Measurements from ENCODE around the gene RASA3. TPM values are rescaled to one million over a fixed set of nuclear protein-coding genes. Genes with fewer than 3 reads are reported as not detected.

Gene RASA3
- polyA plus RNA-seq, 1 donor from 2014 or later: 8.5 TPM

GRCh38 chr13:113999618-113999910 is 132.9 kb downstream of the RASA3 start:
- no peaks in the 10 kb centered on the region for H3K36me3 ChIP-seq (ENCODE audit: insufficient read depth, low read length)
- H3K9ac ChIP-seq (ENCODE audit: low read length): no peak overlapping the region
- no peak overlapping the region for H3K4me3 ChIP-seq (ENCODE audit: low read length)
- no peak overlapping the region for H3K27ac ChIP-seq (ENCODE audit: low read length)
- no peaks in the 10 kb centered on the region for H4K20me1 ChIP-seq (ENCODE audit: insufficient read depth)
- H3K9me3 ChIP-seq (ENCODE audit: low read length): no peaks in the 10 kb centered on the region
- H3K4me2 ChIP-seq (ENCODE audit: low read length): no peak overlapping the region
- TF ChIP-seq SMC3 (conservative IDR thresholded peaks at IDR 0.05; ENCODE audit: poor library complexity): no peak
- TF ChIP-seq MXI1 (conservative IDR thresholded peaks at IDR 0.05; ENCODE audit: poor library complexity, severe bottlenecking): no peak
- no peak for TF ChIP-seq EP300 (conservative IDR thresholded peaks at IDR 0.05; ENCODE audit: poor library complexity, severe bottlenecking)
- TF ChIP-seq CTCF (IDR thresholded peaks at IDR 0.05; ENCODE audit: poor library complexity, severe bottlenecking): no peak
- no peak for TF ChIP-seq TAF1 (IDR thresholded peaks at IDR 0.05; ENCODE audit: low read depth)
- TF ChIP-seq EZH2 (IDR thresholded peaks at IDR 0.05; ENCODE audit: borderline replicate concordance, insufficient read depth, low read length, poor library complexity, severe bottlenecking): no peak
- TF ChIP-seq REST (IDR thresholded peaks at IDR 0.05; ENCODE audit: borderline replicate concordance): no peak
- no peak for TF ChIP-seq RAD21 (conservative IDR thresholded peaks at IDR 0.05)
- TF ChIP-seq POLR2AphosphoS5 (IDR thresholded peaks at IDR 0.05): no peak
- H2AFZ ChIP-seq (ENCODE audit: low read depth, low read length): no peak overlapping the region
- H3K9me2 ChIP-seq (ENCODE audit: insufficient read depth, low read length): no peaks in the 10 kb centered on the region
- no peaks in the 10 kb centered on the region for H3F3A ChIP-seq (ENCODE audit: insufficient read depth, low read length, poor library complexity, severe bottlenecking)
- H3K79me2 ChIP-seq (replicated peaks; ENCODE audit: insufficient read depth, low read length): no peaks in the 10 kb centered on the region
- no peaks in the 10 kb centered on the region for H3K27me3 ChIP-seq (ENCODE audit: insufficient read depth, low read depth, low read length)

- no peak overlapping the region for H3K9ac ChIP-seq (ENCODE audit: low read length)
- H3K4me3 ChIP-seq (ENCODE audit: low read length): no peak overlapping the region
- H3F3A ChIP-seq (ENCODE audit: insufficient read depth, low read length, poor library complexity, severe bottlenecking): no peaks in the 10 kb centered on the region
- no peak for TF ChIP-seq EP300 (conservative IDR thresholded peaks at IDR 0.05; ENCODE audit: poor library complexity, severe bottlenecking)
- H2AFZ ChIP-seq (ENCODE audit: low read depth, low read length): no peak overlapping the region
- no peak overlapping the region for H3K27ac ChIP-seq (ENCODE audit: low read length)
- no peaks in the 10 kb centered on the region for H3K9me3 ChIP-seq (ENCODE audit: low read length)
- no peaks in the 10 kb centered on the region for H4K20me1 ChIP-seq (ENCODE audit: insufficient read depth)
- no peaks in the 10 kb centered on the region for H3K27me3 ChIP-seq (ENCODE audit: insufficient read depth, low read depth, low read length)
- H3K36me3 ChIP-seq (ENCODE audit: insufficient read depth, low read length): no peaks in the 10 kb centered on the region
- H3K4me2 ChIP-seq (ENCODE audit: low read length): no peak overlapping the region
- no peaks in the 10 kb centered on the region for H3K9me2 ChIP-seq (ENCODE audit: insufficient read depth, low read length)
- no peaks in the 10 kb centered on the region for H3K79me2 ChIP-seq (replicated peaks; ENCODE audit: insufficient read depth, low read length)
Observed at GRCh38 chr13:113998781-113999617, 133.4 kb downstream of the RASA3 start.
